Measurements from ENCODE around the gene APOC1.
"Not testable (repeated sequence)": the region's sequence is repeated elsewhere in the genome, so short reads cannot be mapped to it uniquely, and the experiment has no call there.

APOC1 gene

DNA sequence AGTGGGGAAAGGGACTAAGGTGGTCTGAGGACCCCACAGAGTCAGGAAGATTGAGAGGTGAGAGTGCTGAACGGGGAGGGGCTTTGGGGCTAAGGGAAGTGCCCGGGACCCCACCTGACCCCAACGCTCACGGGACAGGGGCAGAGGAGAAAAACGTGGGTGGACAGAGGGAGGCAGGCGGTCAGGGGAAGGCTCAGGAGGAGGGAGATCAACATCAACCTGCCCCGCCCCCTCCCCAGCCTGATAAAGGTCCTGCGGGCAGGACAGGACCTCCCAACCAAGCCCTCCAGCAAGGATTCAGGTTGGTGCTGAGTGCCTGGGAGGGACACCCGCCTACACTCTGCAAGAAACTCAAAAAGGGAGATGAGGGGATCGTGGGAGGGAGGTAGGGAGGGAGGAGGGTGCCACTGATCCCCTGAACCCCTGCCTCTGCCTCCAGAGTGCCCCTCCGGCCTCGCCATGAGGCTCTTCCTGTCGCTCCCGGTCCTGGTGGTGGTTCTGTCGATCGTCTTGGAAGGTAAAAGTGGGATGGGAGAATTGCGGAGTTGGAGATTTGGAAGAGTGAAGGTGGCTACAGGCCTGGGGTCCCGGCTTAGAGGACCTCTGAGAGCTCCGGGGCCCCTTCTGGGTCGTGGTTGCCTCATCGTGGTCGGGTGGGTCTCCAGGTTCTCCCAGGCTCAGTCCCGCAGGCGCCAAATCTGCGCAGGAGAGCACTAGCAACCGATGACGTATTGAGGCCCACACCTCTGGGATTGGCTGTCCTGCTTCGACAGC lies at the start of gene APOC1:
APOC1 (plus strand) TSS at position 176 of the 774 bp plus-strand sequence; CDS start at position 460, 284 bp downstream.
- in situ Hi-C loops (cut with HindIII; ENCODE audit: low sequenced_read_pairs) = not testable (repeated sequence)

DNA sequence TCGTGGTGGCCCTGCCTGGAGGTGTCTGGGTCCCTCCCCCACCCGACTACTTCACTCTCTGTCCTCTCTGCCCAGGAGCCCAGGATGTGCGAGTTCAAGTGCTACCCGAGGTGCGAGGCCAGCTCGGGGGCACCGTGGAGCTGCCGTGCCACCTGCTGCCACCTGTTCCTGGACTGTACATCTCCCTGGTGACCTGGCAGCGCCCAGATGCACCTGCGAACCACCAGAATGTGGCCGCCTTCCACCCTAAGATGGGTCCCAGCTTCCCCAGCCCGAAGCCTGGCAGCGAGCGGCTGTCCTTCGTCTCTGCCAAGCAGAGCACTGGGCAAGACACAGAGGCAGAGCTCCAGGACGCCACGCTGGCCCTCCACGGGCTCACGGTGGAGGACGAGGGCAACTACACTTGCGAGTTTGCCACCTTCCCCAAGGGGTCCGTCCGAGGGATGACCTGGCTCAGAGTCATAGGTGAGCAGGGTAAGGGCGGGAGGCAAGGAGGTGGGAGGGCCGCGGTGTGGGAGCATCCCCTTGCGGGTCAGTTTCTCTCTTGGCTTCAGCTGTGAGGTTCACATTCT lies 49.1 kb upstream of the APOC1 start:
- in situ Hi-C loops (cut with HindIII; ENCODE audit: low sequenced_read_pairs) = no loop called here

DNA sequence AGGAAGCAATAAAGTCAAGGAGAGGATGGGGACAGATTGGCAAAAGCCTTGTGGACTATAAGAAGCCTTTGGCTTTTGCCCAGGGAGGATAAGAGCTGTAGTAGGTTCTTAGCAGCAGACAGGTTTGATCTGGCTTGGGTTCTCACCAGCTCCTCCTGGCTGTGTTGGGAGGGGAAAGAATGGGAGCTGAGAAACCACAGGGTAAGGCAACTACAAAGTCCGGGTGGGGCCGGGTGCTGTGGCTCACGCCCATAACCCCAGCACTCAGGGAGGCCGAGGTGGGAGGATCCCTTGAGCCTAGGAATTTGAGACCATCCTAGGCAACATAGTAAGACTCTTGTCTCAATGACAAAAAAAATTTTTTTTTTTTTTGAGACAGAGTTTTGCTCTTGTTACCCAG lies 47.7 kb upstream of the APOC1 start:
- in situ Hi-C loops (cut with HindIII; ENCODE audit: low sequenced_read_pairs) = no loop called here

DNA sequence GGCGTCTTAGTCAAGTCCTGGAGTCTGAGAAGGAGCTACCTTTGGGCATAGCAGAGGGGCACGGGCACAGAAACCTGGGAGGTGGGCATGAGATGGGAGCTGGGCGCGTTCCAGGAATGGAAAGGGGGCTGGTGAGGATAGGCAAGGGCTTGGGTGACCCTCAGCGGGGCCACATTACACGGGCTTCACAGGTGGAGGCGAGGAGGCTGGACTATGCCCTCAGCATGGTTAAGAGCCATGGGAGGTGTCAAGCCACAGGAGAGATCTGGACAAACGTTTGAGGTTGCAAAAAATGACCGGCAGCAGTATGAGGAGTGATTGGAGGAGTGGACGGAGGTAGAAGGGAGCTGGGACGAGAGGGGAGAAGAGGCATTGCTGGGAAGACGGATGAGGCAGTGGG lies 46.8 kb upstream of the APOC1 start:
- in situ Hi-C loops (cut with HindIII; ENCODE audit: low sequenced_read_pairs) = no loop called here

DNA sequence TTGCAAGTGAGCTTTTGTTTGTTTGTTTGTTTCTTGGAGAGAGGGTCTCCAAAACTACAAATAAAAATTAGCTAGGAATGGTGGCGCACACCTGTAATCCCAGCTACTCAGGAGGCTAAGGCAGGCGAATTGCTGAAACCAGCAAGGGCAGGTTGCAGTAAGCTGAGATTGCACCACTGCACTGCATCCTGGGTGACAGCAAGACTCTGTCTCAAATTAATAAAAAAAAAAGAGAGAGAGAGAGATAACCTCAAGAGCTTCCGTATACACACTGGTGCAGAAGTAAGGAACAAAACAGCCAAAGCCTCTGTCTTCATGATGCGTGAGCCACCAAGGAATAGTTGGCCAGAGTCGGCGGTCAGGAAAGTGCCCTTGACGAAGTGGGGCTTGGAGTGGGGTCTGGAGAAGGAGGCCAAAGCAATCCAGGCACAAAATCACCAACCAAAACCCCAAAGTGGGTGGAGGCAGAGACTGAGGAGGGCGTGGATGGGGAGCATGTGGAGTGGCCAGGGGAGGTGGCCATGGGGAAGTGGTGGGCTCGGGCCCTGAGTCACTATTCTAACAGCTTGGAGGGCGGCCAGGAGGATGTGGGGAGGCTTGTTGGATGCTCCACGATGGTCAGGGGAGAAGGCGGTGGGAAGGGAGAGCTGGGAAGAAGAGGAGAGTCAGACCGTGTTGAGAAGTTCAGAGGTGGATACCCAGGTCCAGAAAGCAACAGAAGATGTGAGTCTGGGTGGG lies 44.5 kb upstream of the APOC1 start:
- in situ Hi-C loops (cut with HindIII; ENCODE audit: low sequenced_read_pairs) = no loop called here

DNA sequence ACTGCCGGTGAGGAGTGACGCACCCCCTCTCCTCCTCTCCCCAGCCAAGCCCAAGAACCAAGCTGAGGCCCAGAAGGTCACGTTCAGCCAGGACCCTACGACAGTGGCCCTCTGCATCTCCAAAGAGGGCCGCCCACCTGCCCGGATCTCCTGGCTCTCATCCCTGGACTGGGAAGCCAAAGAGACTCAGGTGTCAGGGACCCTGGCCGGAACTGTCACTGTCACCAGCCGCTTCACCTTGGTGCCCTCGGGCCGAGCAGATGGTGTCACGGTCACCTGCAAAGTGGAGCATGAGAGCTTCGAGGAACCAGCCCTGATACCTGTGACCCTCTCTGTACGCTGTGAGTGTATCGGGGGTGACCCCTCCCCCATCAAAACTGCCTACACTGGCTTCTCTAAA lies 42.6 kb upstream of the APOC1 start:
- in situ Hi-C loops (cut with HindIII; ENCODE audit: low sequenced_read_pairs) = no loop called here

DNA sequence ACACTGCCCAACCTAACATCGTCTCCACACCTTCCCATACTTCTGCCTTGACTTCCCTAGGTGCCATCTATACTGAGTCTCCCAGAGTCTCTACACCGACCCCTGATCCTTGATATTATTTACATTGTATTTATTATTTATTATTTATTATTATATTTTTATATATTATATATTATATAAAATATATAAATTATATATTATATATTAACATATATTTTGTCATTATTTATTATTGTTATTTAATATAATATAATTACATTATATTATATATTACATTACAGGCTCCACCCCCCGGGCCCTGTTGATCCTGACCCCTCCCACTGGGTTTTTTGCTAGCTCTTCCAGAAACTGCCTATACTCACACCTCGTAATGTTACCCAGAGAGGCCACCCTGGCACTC lies 41.7 kb upstream of the APOC1 start:
- in situ Hi-C loops (cut with HindIII; ENCODE audit: low sequenced_read_pairs) = no loop called here

DNA sequence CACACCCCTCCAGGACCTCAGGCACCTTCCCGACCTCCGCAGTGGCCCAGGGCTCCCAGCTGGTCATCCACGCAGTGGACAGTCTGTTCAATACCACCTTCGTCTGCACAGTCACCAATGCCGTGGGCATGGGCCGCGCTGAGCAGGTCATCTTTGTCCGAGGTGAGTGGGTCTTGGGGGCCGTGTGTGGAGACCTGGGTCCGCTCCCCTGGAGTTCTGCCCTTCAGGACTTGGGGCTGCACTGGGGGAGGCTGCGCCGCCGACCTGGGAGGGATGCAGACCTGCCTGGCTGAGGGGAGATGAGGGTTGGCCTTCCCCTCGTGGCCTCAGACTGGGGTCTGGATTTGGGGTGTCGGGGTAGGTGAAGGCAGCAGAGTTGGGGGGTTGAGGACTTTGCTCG lies 40.1 kb upstream of the APOC1 start:
- in situ Hi-C loops (cut with HindIII; ENCODE audit: low sequenced_read_pairs) = no loop called here

DNA sequence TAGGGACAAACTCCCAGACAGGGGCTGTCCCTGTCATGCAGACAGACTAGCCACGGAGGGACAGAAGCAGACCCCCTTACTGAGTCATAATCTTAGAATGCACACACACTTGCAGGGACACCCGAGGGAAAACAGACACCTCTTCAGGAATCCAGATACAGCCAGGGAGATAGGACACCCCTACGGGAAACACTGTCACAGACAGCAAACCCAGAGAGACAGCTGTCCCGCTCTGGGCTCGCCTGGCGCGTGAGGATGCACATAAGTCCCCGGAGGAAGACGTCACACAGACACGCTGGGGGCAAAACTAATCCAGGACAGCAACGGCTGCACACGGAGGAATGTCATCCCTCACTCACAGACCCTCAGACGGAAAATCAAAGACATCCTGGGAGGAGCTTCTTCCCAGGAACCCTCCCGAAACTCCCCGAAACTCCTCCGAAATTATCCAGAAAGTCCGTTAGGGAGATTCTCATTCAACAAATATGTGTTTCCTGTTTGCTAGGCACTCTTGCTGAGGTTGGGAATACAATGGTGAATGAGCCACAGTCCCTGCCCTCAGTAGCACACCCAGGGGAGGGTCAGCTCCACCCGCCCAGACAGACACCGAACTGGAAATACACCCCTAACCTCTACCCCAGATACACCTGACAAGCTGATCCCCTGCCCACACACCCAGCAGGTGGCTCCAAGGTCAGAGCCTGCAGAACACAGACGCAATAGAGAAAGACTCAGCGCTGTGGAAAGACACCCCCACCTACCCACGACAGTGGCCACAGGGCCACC lies 38.5 kb upstream of the APOC1 start:
- in situ Hi-C loops (cut with HindIII; ENCODE audit: low sequenced_read_pairs) = no loop called here

DNA sequence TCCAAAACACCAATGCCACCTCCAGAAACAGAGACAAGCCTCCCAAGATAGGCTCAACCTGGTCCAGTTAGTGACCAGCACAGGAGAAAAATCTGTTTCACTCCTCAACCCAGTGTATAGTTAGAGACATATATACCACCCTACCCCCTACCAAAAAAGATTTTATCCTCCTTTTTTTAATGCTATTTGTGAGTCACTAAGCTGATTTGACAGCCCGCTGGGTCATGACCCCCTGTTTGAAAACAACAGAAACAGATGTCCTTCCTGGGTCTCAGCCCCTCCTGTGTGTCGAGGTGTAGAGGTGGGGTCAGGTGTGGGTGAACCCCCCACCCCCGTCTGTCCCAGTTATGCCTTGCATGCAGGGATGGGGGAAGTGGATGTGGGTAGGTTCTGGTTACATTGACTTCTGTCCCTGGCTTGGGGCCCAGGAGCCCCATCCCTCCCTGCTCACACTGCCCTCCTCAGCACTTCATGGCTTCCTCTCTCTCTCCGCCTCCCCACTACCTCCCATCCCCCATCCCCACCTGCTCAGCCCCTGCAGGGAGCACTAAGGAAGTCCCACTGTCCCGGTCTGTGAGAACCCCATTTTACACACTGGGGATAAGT lies 37.4 kb upstream of the APOC1 start:
- in situ Hi-C loops (cut with HindIII; ENCODE audit: low sequenced_read_pairs) = no loop called here

DNA sequence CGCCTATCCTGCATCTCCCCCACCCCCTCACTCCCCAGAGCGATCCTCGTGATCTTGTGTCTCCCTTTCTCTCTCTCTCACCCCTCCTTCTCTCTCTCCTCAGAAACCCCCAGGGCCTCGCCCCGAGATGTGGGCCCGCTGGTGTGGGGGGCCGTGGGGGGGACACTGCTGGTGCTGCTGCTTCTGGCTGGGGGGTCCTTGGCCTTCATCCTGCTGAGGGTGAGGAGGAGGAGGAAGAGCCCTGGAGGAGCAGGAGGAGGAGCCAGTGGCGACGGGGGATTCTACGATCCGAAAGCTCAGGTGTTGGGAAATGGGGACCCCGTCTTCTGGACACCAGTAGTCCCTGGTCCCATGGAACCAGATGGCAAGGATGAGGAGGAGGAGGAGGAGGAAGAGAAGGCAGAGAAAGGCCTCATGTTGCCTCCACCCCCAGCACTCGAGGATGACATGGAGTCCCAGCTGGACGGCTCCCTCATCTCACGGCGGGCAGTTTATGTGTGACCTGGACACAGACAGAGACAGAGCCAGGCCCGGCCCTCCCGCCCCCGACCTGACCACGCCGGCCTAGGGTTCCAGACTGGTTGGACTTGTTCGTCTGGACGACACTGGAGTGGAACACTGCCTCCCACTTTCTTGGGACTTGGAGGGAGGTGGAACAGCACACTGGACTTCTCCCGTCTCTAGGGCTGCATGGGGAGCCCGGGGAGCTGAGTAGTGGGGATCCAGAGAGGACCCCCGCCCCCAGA lies 36.1 kb upstream of the APOC1 start:
- in situ Hi-C loops (cut with HindIII; ENCODE audit: low sequenced_read_pairs) = no loop called here

DNA sequence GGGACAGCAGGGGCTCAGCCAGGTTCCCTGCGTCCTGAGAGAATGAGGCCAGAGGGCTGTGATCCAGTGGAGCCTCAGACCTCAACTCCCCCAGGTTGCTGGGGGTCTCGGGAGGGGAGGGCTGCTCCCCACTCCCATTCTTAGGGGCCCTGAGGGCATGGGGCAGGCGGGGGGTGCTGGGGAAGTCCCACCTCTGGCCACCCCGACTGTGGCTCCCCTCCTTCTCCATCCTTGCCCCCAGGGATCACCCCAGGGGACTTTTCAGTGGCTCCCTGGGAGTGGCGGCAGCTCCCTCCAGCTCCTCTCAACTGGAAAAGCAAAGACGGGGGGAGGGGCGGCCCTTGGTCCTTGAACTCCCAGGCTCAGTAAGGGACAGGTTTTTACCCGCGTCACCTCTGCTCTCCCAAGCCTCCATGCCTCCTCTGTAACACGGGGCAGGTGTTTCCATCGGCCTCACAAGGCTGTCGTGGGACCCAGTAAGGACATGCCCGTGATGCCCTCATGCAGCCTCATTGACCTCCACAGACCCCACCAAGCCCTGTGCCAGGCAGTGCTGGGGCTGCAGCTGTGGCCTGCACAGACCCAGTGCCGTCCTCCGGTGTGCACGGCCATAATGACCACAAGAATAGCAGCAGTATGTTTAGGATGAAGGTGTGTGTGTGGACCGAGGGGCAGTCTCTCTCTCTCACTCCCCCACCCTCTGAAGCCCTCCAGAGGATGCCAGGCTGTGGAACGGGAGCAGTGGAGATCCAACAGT lies 34.9 kb upstream of the APOC1 start:
- in situ Hi-C loops (cut with HindIII; ENCODE audit: low sequenced_read_pairs) = no loop called here

DNA sequence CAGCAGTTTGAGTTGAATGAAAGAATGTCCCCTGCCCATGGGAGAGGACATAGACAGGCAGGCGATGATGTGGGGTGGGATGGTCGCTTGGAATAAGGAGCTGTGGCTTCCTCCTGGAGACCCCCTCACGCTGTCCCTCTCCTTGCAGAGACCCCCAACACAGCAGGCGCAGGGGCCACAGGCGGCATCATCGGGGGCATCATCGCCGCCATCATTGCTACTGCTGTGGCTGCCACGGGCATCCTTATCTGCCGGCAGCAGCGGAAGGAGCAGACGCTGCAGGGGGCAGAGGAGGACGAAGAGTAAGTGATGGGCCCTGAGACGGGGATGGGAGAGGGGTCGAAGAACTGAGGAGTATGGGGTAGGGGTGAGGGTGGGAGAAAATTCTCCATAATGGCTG lies 32.3 kb upstream of the APOC1 start:
- in situ Hi-C loops (cut with HindIII; ENCODE audit: low sequenced_read_pairs) = no loop called here

DNA sequence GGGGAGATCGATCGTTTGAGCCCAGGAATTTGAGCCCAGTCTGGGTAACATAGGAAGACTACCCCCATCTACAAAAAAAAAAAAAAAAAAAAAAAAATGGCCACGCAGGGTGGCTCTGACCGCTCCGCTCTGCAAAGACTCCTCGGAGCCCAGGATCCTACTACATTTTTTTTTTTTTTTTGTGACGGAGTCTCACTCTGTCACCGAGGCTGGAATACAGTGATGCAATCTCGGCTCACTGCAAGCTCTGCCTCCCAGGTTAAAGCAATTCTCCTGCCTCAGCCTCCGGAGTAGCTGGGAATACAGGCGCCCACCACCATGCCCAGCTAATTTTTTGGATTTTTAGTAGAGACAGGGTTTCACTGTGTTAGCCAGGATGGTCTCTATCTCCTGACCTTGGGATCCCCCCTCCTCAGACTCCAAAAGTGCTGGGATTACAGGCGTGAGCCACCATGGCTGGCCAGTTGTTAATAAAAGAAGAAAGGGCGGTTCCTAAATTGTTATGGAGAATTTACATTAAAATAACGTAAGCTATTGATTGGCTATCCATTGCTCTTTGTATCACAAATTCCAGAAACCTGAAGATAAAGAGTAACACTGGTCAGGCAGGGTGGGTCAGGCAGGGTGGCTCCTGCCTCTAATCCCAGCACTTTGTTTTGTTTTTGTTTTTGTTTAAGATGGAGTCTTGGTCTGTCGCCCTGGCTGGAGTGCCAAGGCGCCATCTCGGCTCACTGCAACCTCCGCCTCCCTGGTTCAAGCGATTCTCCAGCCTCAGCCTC lies 31.6 kb upstream of the APOC1 start:
- in situ Hi-C loops (cut with HindIII; ENCODE audit: low sequenced_read_pairs) = not testable (repeated sequence)

DNA sequence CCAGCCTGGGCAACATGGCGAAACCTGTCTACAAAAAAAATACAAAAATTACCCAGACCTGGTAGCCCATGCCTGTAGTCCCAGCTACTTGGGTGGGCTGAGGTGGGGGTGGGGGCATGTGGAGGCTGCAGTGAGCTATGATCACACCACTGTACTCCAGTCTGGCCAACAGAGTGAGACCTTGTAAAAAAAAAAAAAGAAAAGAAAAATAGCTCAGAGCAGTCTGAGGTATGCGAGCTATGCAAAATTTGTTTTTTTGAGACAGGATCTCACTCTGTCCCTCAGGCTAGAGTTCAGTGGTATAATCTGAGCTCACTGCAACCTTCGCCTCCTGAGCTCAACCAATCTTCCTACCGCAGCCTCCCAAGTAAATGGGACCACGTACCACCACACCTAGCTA lies 30.5 kb upstream of the APOC1 start:
- in situ Hi-C loops (cut with HindIII; ENCODE audit: low sequenced_read_pairs) = no loop called here

DNA sequence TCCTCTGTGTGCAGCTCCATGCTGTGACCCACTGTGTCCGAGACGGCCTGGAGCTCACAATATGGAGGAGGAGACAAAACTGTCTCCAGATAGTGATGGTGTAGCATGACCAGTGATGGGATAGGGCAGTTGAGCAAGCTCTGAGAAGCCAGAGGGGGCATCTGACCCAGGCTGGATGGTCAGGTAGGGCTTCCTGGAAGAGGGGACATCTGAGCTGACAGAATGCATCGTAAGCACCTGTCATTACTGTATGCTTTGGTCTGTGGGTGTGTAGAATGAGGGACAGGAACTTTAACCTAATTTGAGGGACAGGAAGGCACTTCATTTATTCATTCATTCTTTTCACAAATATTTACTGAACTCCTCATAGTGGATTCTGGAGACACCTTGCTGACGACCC lies 29.8 kb upstream of the APOC1 start:
- in situ Hi-C loops (cut with HindIII; ENCODE audit: low sequenced_read_pairs) = no loop called here

DNA sequence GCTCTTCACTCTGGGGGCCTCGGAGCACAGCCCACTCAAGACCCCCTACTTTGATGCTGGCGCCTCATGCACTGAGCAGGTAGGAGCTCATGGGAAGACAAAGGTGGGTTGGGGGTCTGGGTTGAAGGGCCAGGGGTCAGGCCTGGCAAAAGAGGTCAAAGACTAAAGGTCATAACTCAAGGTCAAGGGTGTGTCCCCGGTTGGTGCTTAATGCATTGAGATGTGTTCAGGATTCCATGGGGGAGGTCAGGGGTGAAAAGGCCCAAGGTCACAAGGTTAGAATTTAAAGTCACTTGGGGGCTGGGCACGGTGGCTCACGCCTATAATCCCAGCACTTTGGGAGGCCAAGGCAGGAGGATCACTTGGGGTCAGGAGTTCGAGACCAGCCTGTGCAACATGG lies 28.3 kb upstream of the APOC1 start:
- in situ Hi-C loops (cut with HindIII; ENCODE audit: low sequenced_read_pairs) = no loop called here

DNA sequence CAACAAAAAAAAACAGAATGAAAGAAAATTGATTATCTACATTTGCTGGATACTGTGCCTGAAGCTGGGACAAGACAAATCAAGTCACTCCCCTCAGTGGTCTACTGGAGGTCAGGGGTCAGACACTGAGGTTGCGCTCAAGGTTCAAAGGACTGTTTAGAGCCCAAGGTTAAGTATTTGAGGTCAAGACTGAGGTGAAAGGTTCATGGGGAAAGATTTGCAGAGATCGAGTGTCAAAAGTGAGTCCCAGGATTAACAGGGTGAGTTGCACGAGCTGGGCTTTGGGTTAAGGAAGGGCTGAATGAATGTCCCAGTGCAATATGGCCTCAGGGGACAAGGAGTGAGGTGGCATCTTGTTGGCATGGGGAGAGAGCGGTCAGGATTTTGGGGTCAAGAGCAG lies 26.8 kb upstream of the APOC1 start:
- in situ Hi-C loops (cut with HindIII; ENCODE audit: low sequenced_read_pairs) = no loop called here

DNA sequence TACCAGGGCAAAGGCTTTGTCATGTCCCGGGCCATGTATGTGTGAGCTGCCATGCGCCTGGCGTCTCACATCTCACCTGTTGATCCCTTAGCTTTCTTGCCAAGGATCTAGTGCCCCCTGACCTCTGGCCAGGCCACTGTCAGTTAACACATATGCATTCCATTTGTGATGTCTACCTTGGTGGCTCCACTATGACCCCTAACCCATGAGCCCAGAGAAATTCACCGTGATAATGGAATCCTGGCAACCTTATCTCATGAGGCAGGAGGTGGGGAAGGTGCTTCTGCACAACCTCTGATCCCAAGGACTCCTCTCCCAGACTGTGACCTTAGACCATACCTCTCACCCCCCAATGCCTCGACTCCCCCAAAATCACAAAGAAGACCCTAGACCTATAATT lies 26.1 kb upstream of the APOC1 start:
- in situ Hi-C loops (cut with HindIII; ENCODE audit: low sequenced_read_pairs) = not testable (repeated sequence)
